AG09319 (cell line): Measurements from ENCODE around the gene DIPK1C.

Experiments used
- DNase-seq: peaks from one replicate; pipeline ENCODE4 v3.0.0-alpha.2; 2010; ENCODE audit warnings: low read depth; ENCODE audit errors: extremely low read depth
- TF ChIP-seq, protein P1 (sequence below): IDR thresholded peaks from 2 replicates; pipeline ENCODE4 v1.5.1; 2011; ENCODE audit warnings: low read depth, mild to moderate bottlenecking, inconsistent platforms, low read length, moderate library complexity

Gene DIPK1C

DNA sequence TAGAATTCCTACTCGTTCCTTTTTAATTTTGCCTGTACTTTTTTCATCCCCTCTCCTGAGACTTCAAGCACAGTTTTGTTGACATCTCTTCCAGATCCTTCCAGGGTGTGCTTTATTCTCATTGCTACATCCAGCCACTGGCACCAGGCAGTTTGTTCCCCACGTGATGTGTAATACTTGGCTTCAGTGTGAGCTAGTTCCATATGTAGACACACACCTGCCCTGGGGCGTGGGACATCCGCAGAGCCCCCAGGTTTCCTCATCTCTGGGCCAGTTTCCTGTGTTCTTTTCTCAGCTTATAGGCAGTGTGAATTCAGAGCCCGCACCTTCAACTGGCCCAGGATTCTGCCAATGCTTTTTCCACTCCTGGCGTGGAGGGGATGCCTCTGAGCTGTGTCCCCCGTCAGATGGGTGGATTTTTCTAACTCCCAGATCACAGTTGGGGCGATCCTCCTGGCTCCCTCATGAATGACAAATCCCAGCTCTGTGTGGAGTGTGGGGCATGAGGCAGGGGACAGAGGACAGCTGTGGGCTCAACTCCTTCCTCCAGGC, 46.6 kb downstream of the DIPK1C start:
- DNase-seq: no peak
- TF ChIP-seq, protein P1, sequence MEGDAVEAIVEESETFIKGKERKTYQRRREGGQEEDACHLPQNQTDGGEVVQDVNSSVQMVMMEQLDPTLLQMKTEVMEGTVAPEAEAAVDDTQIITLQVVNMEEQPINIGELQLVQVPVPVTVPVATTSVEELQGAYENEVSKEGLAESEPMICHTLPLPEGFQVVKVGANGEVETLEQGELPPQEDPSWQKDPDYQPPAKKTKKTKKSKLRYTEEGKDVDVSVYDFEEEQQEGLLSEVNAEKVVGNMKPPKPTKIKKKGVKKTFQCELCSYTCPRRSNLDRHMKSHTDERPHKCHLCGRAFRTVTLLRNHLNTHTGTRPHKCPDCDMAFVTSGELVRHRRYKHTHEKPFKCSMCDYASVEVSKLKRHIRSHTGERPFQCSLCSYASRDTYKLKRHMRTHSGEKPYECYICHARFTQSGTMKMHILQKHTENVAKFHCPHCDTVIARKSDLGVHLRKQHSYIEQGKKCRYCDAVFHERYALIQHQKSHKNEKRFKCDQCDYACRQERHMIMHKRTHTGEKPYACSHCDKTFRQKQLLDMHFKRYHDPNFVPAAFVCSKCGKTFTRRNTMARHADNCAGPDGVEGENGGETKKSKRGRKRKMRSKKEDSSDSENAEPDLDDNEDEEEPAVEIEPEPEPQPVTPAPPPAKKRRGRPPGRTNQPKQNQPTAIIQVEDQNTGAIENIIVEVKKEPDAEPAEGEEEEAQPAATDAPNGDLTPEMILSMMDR: no peak

GRCh38 chr18:74407888-74408287, 49.2 kb downstream of the DIPK1C start:
- DNase-seq: no peak
- TF ChIP-seq, protein P1: no peak

GRCh38 chr18:74402806-74403433, 54.2 kb downstream of the DIPK1C start:
- TF ChIP-seq, protein P1: no peak
- DNase-seq: no peak

DNA sequence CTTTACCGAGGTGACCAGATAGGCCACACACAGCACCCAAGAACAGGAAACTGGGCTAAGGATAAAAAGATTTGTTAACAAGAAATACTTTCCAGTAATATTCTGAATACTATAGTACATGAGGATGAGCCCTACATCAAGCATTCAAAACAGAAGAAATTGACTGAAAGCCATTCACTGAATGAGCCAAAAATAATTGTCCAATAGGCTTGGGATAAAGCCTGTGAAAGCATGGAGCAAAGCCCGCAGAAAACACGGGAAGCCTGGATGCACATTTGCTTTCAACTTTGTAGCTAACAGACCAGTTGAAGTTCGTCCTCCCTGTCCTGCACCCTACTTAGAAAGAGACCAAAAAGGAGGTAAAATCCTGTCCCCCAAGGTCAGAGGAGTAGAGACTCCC, 56.3 kb downstream of the DIPK1C start:
- no peak for DNase-seq
- TF ChIP-seq, protein P1: no peak

- TF ChIP-seq, protein P1: no peak
- DNase-seq: no peak
These were observed 57.8 kb downstream of the DIPK1C start for GRCh38 chr18:74399091-74399887.

- DNase-seq: no peak
- TF ChIP-seq, protein P1: no peak
These were observed 59.5 kb downstream of the DIPK1C start for GRCh38 chr18:74397572-74397971.
